IMR-90 (cell line): ENCODE results near the gene SLC39A8. TPM values are rescaled to one million over a fixed set of nuclear protein-coding genes. Genes with fewer than 3 reads are reported as not detected.

Experiments used
- ATAC-seq: fragments of 200-7000 bp; cut with Tn5 transposase; 2 replicates; pipeline ENCODE4 v1.9.1; 2020; ENCODE audit warnings: low read depth, mild to moderate bottlenecking, moderate library complexity
- BruUV-seq: library from RNA; stranded (reverse); fragments of 400-500 nt; replicated peaks from 2 replicates; lab custom pipeline; 2021; lab: Mats Ljungman, UMichigan
- CTCF ChIA-PET: fragments of 300-600 bp; formaldehyde crosslinking; extraction: SDS; loops from one replicate; lab custom pipeline; 2021; ENCODE audit warnings: antibody characterized with exemption; lab: Yijun Ruan, JAX
- POLR2A ChIA-PET: fragments of 300-600 bp; sonication (Branson Sonifier 250); formaldehyde crosslinking; loops from one replicate; lab custom pipeline; 2022; ENCODE audit warnings: antibody characterized with exemption; ENCODE audit not compliant: unreplicated experiment; lab: Charles Lee
- DNase-seq: peaks from one replicate; pipeline ENCODE4 v3.0.0; 2013
- H2AFZ ChIP-seq: replicated peaks from 2 replicates; pipeline ENCODE3; 2013; ENCODE audit warnings: low read length, mild to moderate bottlenecking; ENCODE audit not compliant: poor library complexity
- H2AK5ac ChIP-seq: 2 replicates; pipeline ENCODE4 v1.6.1; 2013; ENCODE audit warnings: low read depth, low read length, inconsistent platforms
- H2AK9ac ChIP-seq: replicated peaks from 2 replicates; pipeline ENCODE3; 2013; ENCODE audit warnings: mild to moderate bottlenecking, low read depth, low read length, moderate library complexity; ENCODE audit not compliant: poor library complexity
- H2BK120ac ChIP-seq: 2 replicates; pipeline ENCODE4 v1.6.1; 2013; ENCODE audit warnings: low read depth, low read length, inconsistent platforms
- H2BK15ac ChIP-seq: 3 replicates; pipeline ENCODE4 v1.6.1; 2013; ENCODE audit warnings: low read depth, low read length, inconsistent platforms
- H2BK20ac ChIP-seq: 2 replicates; pipeline ENCODE4 v1.6.1; 2013; ENCODE audit warnings: low read depth, mild to moderate bottlenecking, inconsistent platforms, low read length, moderate library complexity
- H2BK5ac ChIP-seq: 2 replicates; pipeline ENCODE4 v1.6.1; 2013; ENCODE audit warnings: mild to moderate bottlenecking, low read depth, low read length, inconsistent platforms; ENCODE audit not compliant: poor library complexity, severe bottlenecking
- H3K14ac ChIP-seq: replicated peaks from 2 replicates; pipeline ENCODE4 v1.6.1; 2013; ENCODE audit warnings: low read depth, low read length, inconsistent platforms
- H3K18ac ChIP-seq: 2 replicates; pipeline ENCODE4 v1.6.1; 2013; ENCODE audit warnings: low read depth, low read length, control low read depth
- H3K23ac ChIP-seq: 2 replicates; pipeline ENCODE4 v1.6.1; 2013; ENCODE audit warnings: low read depth, low read length, inconsistent platforms
- H3K27ac ChIP-seq: 2 replicates; pipeline ENCODE4 v1.5.1; 2013; ENCODE audit warnings: mild to moderate bottlenecking, control low read depth, low read length; ENCODE audit not compliant: insufficient read depth
- H3K27me3 ChIP-seq: 2 replicates; pipeline ENCODE4 v1.6.1; 2013; ENCODE audit warnings: low read length; ENCODE audit not compliant: control insufficient read depth, insufficient read depth
- H3K36me3 ChIP-seq: 2 replicates; pipeline ENCODE4 v1.6.1; 2013; ENCODE audit warnings: low read length, mixed read lengths; ENCODE audit not compliant: control insufficient read depth, insufficient read depth
- H3K4ac ChIP-seq: 2 replicates; pipeline ENCODE4 v1.6.1; 2013; ENCODE audit warnings: low read depth, low read length, inconsistent platforms
- H3K4me1 ChIP-seq: 2 replicates; pipeline ENCODE4 v1.6.1; 2013; ENCODE audit warnings: low read length, mixed read lengths; ENCODE audit not compliant: control insufficient read depth, insufficient read depth
- H3K4me2 ChIP-seq: 2 replicates; pipeline ENCODE4 v1.6.1; 2013; ENCODE audit warnings: low read depth, mild to moderate bottlenecking, control low read depth, low read length, moderate library complexity
- H3K4me3 ChIP-seq: 2 replicates; pipeline ENCODE4 v1.5.1; 2013; ENCODE audit warnings: low read depth, mild to moderate bottlenecking, control low read depth, low read length, moderate library complexity; ENCODE audit not compliant: insufficient read depth
- H3K56ac ChIP-seq: 2 replicates; pipeline ENCODE4 v1.6.1; 2013; ENCODE audit warnings: low read length, inconsistent platforms; ENCODE audit not compliant: insufficient read depth; ENCODE audit errors: extremely low read depth
- H3K79me1 ChIP-seq, 2 experiments: 2 replicates each; pipeline ENCODE4 v1.6.1; 2013; ENCODE audit warnings: low read length in 2 of 2, inconsistent platforms in 1 of 2, low read depth in 1 of 2
- H3K9ac ChIP-seq: 2 replicates; pipeline ENCODE4 v1.6.1; 2013; ENCODE audit warnings: low read depth, low read length, control low read depth
- H3K9me1 ChIP-seq: 2 replicates; pipeline ENCODE4 v1.6.1; 2013; ENCODE audit warnings: low read length, inconsistent platforms; ENCODE audit not compliant: insufficient read depth
- H3K9me3 ChIP-seq: 2 replicates; pipeline ENCODE4 v1.6.1; 2013; ENCODE audit warnings: low read length; ENCODE audit not compliant: control insufficient read depth, insufficient read depth
- H4K20me1 ChIP-seq: 2 replicates; pipeline ENCODE4 v1.6.1; 2013; ENCODE audit warnings: low read length, inconsistent platforms; ENCODE audit not compliant: insufficient read depth
- H4K5ac ChIP-seq: 2 replicates; pipeline ENCODE4 v1.6.1; 2013; ENCODE audit warnings: mild to moderate bottlenecking, low read depth, low read length, control low read depth
- H4K8ac ChIP-seq, 2 experiments: 2 replicates each; pipeline ENCODE4 v1.6.1; 2013; ENCODE audit warnings: low read depth in 2 of 2, low read length in 2 of 2, control low read depth in 1 of 2, inconsistent platforms in 1 of 2
- H4K91ac ChIP-seq: 2 replicates; pipeline ENCODE4 v1.6.1; 2013; ENCODE audit warnings: low read depth, low read length, inconsistent platforms; ENCODE audit not compliant: insufficient read depth
- BHLHE40 ChIP-seq: fragments of 150-350 bp; IDR thresholded peaks from 2 replicates; pipeline ENCODE4 v1.6.1; 2016; ENCODE audit warnings: mild to moderate bottlenecking, low read depth, low read length
- CEBPB ChIP-seq: IDR thresholded peaks from 2 replicates; pipeline ENCODE4 v1.6.1; 2012; ENCODE audit warnings: low read depth, low read length, improper control_type of control experiment
- CHD1 ChIP-seq: IDR thresholded peaks from 2 replicates; pipeline ENCODE4 v1.6.1; 2012; ENCODE audit warnings: low read depth, low read length, improper control_type of control experiment
- CTCF ChIP-seq: conservative IDR thresholded peaks from 2 replicates; pipeline ENCODE4 v1.5.1; 2012; ENCODE audit warnings: mild to moderate bottlenecking, low read depth, low read length, improper control_type of control experiment
- ELK1 ChIP-seq: fragments of 150-350 bp; IDR thresholded peaks from 2 replicates; pipeline ENCODE4 v1.6.1; 2016; ENCODE audit warnings: low read depth, mild to moderate bottlenecking, low read length, moderate library complexity, borderline replicate concordance
- FOS ChIP-seq: fragments of 150-350 bp; IDR thresholded peaks from 2 replicates; pipeline ENCODE4 v1.6.1; 2016; ENCODE audit warnings: low read depth, low read length
- MAFK ChIP-seq: IDR thresholded peaks from 2 replicates; pipeline ENCODE4 v1.6.1; 2012; ENCODE audit warnings: low read depth, low read length, improper control_type of control experiment
- MAZ ChIP-seq: IDR thresholded peaks from 2 replicates; pipeline ENCODE4 v1.6.1; 2012; ENCODE audit warnings: low read depth, mild to moderate bottlenecking, low read length, improper control_type of control experiment, moderate library complexity, borderline replicate concordance
- MXI1 ChIP-seq: IDR thresholded peaks from 2 replicates; pipeline ENCODE4 v1.6.1; 2012; ENCODE audit warnings: low read depth, mild to moderate bottlenecking, low read length, moderate library complexity, borderline replicate concordance
- NFE2L2 ChIP-seq: fragments of 150-350 bp; IDR thresholded peaks from 2 replicates; pipeline ENCODE4 v1.6.1; 2016; ENCODE audit warnings: low read depth, mild to moderate bottlenecking, low read length
- POLR2A ChIP-seq: IDR thresholded peaks from 2 replicates; pipeline ENCODE4 v1.6.1; 2012; ENCODE audit warnings: mild to moderate bottlenecking, low read depth, low read length
- RAD21 ChIP-seq: IDR thresholded peaks from 2 replicates; pipeline ENCODE4 v1.6.1; 2012; ENCODE audit warnings: low read length, improper control_type of control experiment
- RFX5 ChIP-seq: IDR thresholded peaks from 2 replicates; pipeline ENCODE4 v1.8.0; 2012; ENCODE audit warnings: low read depth, mild to moderate bottlenecking, low read length, moderate library complexity
- SMC3 ChIP-seq: fragments of 150-350 bp; IDR thresholded peaks from 2 replicates; pipeline ENCODE4 v1.6.1; 2016; ENCODE audit warnings: low read depth, mild to moderate bottlenecking, antibody characterized with exemption, low read length, moderate library complexity
- WGBS, 2 experiments: methylation state at CpG; one replicate each; pipeline versions ENCODE4 v1.1.5 to v1.1.7; 2013; ENCODE audit warnings: missing lambda C conversion rate in 2 of 2; ENCODE audit not compliant: insufficient read length in 1 of 2; ENCODE audit errors: extremely low coverage in 2 of 2; 5-methylcytosine and 5-hydroxymethylcytosine counted together
- dilution Hi-C: fragments of 300-500 bp; cut with HindIII; formaldehyde crosslinking; loops from one replicate; pipeline ENCODE4 v1.14.3; 2018; ENCODE audit warnings: low sequenced_read_pairs; ENCODE audit not compliant: unreplicated experiment
- in situ Hi-C: fragments of 300-500 bp; cut with MboI; formaldehyde crosslinking; loops from 3 replicates; pipeline ENCODE4 v1.14.3; 2019; ENCODE audit warnings: low sequenced_read_pairs, inconsistent platforms, mixed read lengths
- intact Hi-C: fragments of 100-400 bp; cut with micrococcal nuclease; formaldehyde crosslinking; loops from 2 replicates; pipeline ENCODE4 v1.10.0; 2022
- polyA plus RNA-seq, 3 experiments: library from polyadenylated mRNA; depleted of rRNA; stranded (reverse); fragments of >200 nt; gene quantifications; 2 replicates each; pipeline ENCODE4 v1.2.3, GENCODE V29; 2012; ENCODE audit warnings: low replicate concordance in 1 of 3
- total RNA-seq: library from RNA; depleted of rRNA; stranded (reverse); fragments of >200 nt; gene quantifications from 2 replicates; pipeline ENCODE4 v1.2.3, GENCODE V29; 2012

Gene SLC39A8
- total and polyA plus RNA-seq, 2 of the 4 experiments (the other 2 are of a cell fraction) = 0.05 to 0.18 TPM

- no peak for TF ChIP-seq ELK1
Observed at GRCh38 chr4:102350634-102351033, 5.4 kb upstream of the SLC39A8 start (continued).

GRCh38 chr4:102348701-102349100 lies 3.4 kb upstream of the SLC39A8 start:
- intact Hi-C loops (loop anchor here (10.0 kb wide), 2 partner anchors 276 to 746 kb away; partner anchors contain the start of gene BDH2), dilution Hi-C loops (no loop called here), in situ Hi-C loops (loop anchor here (10.0 kb wide), 1 partner anchor 656 kb away; no protein-coding TSS in a partner anchor)
- CTCF ChIA-PET = no interaction called here
- DNase-seq (no peak), ATAC-seq (no peak)
- Histone ChIP-seq H3K4me1 (no peaks in the 10 kb centered on the region), H3K9ac (no peak overlapping the region), H3K4me3 (no peak overlapping the region), H3K4me2 (no peak overlapping the region), H3K23ac (no peak overlapping the region), H4K20me1 (no peaks in the 10 kb centered on the region), H3K4ac (no peak overlapping the region), H3K79me1 (no peaks in the 10 kb centered on the region), H3K9me1 (no peaks in the 10 kb centered on the region), H2AK9ac (no peak overlapping the region), H3K56ac (no peak overlapping the region), H2BK15ac (no peak overlapping the region), H3K18ac (no peak overlapping the region), H2AFZ (no peak overlapping the region), H2BK20ac (no peak overlapping the region), H4K8ac (no peak overlapping the region), H3K27ac (no peak overlapping the region), H3K36me3 (no peaks in the 10 kb centered on the region), H4K91ac (no peak overlapping the region), H3K27me3 (peaks cover 22% of the 10 kb centered on the region), H3K14ac (no peak overlapping the region), H2BK5ac (no peak overlapping the region), H4K5ac (no peak overlapping the region), H2AK5ac (no peak overlapping the region), H3K9me3 (no peaks in the 10 kb centered on the region), H2BK120ac (no peak overlapping the region)
- POLR2A ChIA-PET = no interaction called here
- no CpG with 5 or more reads among the region's 2 CpGs for WGBS, 2 experiments
- BruUV-seq = no TSS peak
- TF ChIP-seq ELK1 (no peak), MXI1 (no peak), BHLHE40 (no peak), FOS (no peak), POLR2A (no peak), CEBPB (no peak), SMC3 (no peak), CHD1 (no peak), NFE2L2 (no peak), MAZ (no peak), RAD21 (no peak), MAFK (no peak), RFX5 (no peak), CTCF (no peak)
